GM19099 (cell line): Measurements from ENCODE around the gene NTM.

Experiments used
- POLR2A ChIP-seq: IDR thresholded peaks from 3 replicates; pipeline ENCODE4 v1.6.1; 2011; ENCODE audit warnings: low read depth; ENCODE audit not compliant: insufficient read length; ENCODE audit errors: extremely low read depth

Gene NTM

GRCh38 chr11:132361011-132361550 lies 990.7 kb downstream of the NTM start:
- no peak for TF ChIP-seq POLR2A

GRCh38 chr11:132365650-132366049 lies 995.2 kb downstream of the NTM start:
- TF ChIP-seq POLR2A = no peak

- no peak for TF ChIP-seq POLR2A
Observed at GRCh38 chr11:132367293-132367692, 996.9 kb downstream of the NTM start.

GRCh38 chr11:132373405-132374143 lies 1003.2 kb downstream of the NTM start:
- TF ChIP-seq POLR2A = no peak

- TF ChIP-seq POLR2A = no peak
Observed at GRCh38 chr11:132379540-132379939, 1009.1 kb downstream of the NTM start.
